Mammary epithelial cell (primary cell): ENCODE results near the gene MAD1L1.

Source experiments
- CTCF ChIP-seq, 2 donors: IDR thresholded peaks in 1 of 2; conservative IDR thresholded peaks in 1 of 2; 2 replicates each; pipeline ENCODE4 v1.5.1; 2011 to 2012; ENCODE audit warnings: inconsistent platforms in 2 of 2, low read length in 2 of 2, mild to moderate bottlenecking in 2 of 2, control low read depth in 1 of 2, low read depth in 1 of 2; ENCODE audit not compliant: insufficient read depth in 1 of 2; ENCODE audit errors: extremely low read depth in 1 of 2
- EZH2 ChIP-seq: IDR thresholded peaks from 2 replicates; pipeline ENCODE4 v1.6.1; 2012; ENCODE audit warnings: low read length, inconsistent platforms, borderline replicate concordance

GRCh38 chr7:2080060-2080387 lies 152.7 kb downstream of the MAD1L1 start:
- TF ChIP-seq CTCF (conservative IDR thresholded peaks at IDR 0.05 in 1 of 2, IDR thresholded peaks at IDR 0.05 in 1 of 2; ENCODE audit: extremely low read depth in 1 of 2, insufficient read depth in 1 of 2, low read depth in 1 of 2, low read length in 2 of 2) (no peak), EZH2 (no peak)
